Progenitor cell of endocrine pancreas (in vitro differentiated cells): ENCODE data around the gene PALLD. TPM values are rescaled to one million over a fixed set of nuclear protein-coding genes. Genes with fewer than 3 reads are reported as not detected.

Source experiments
- DNase-seq: peaks from one replicate; pipeline ENCODE4 v3.0.0; 2021; ENCODE audit warnings: low spot score; ENCODE audit not compliant: unreplicated experiment
- H3K27ac Mint-ChIP-seq: 2 replicates; pipeline ENCODE4 v1.8.0; 2021; ENCODE audit warnings: mild to moderate bottlenecking, moderate library complexity, mixed read lengths
- H3K27me3 Mint-ChIP-seq: 2 replicates; pipeline ENCODE4 v1.8.0; 2021; ENCODE audit warnings: mixed read lengths
- H3K36me3 Mint-ChIP-seq: 2 replicates; pipeline ENCODE4 v1.8.0; 2022; ENCODE audit warnings: mixed read lengths; ENCODE audit not compliant: insufficient read depth
- H3K4me1 Mint-ChIP-seq: 2 replicates; pipeline ENCODE4 v1.8.0; 2021; ENCODE audit warnings: low read depth, mixed read lengths
- H3K4me3 Mint-ChIP-seq: 2 replicates; pipeline ENCODE4 v1.8.0; 2021; ENCODE audit warnings: low read depth, mild to moderate bottlenecking, moderate library complexity, mixed read lengths
- H3K9me3 Mint-ChIP-seq: 2 replicates; pipeline ENCODE4 v1.8.0; 2021; ENCODE audit warnings: low read depth, mixed read lengths
- CTCF ChIP-seq: fragments of 200-600 bp; sonication (generic); IDR thresholded peaks from one replicate; pipeline ENCODE4 v1.5.0; 2021; ENCODE audit warnings: antibody characterized with exemption, mild to moderate bottlenecking; ENCODE audit not compliant: unreplicated experiment
- total RNA-seq: library from RNA; stranded (reverse); gene quantifications from 2 replicates; pipeline ENCODE4 v1.2.1, GENCODE V29; 2021

Gene PALLD
- total RNA-seq, 1 donor from 2014 or later = 43.2 TPM

- no peaks in the 10 kb centered on the region for H3K9me3 Mint-ChIP-seq
- H3K36me3 Mint-ChIP-seq = no peaks in the 10 kb centered on the region
- no peak for DNase-seq
- no peak overlapping the region for H3K27ac Mint-ChIP-seq
- no peak overlapping the region for H3K4me3 Mint-ChIP-seq
- no peak for TF ChIP-seq CTCF
- peaks cover 43% of the 10 kb centered on the region for H3K4me1 Mint-ChIP-seq
- no peaks in the 10 kb centered on the region for H3K27me3 Mint-ChIP-seq
These were observed 67.2 kb downstream of the PALLD start for GRCh38 chr4:168564023-168564422.

- Mint-ChIP-seq H3K9me3 (no peaks in the 10 kb centered on the region), H3K27me3 (no peaks in the 10 kb centered on the region), H3K36me3 (no peaks in the 10 kb centered on the region), H3K4me3 (no peak overlapping the region), H3K27ac (peak overlapping the region; percentile 40), H3K4me1 (peaks cover 44% of the 10 kb centered on the region)
- no peak for TF ChIP-seq CTCF
- no peak for DNase-seq
These were observed 68.3 kb downstream of the PALLD start for GRCh38 chr4:168565130-168565529.

GRCh38 chr4:168566726-168567125 is 69.9 kb downstream of the PALLD start:
- no peak for DNase-seq
- Mint-ChIP-seq H3K27ac (no peak overlapping the region), H3K4me1 (peaks cover 48% of the 10 kb centered on the region), H3K9me3 (no peaks in the 10 kb centered on the region), H3K27me3 (no peaks in the 10 kb centered on the region), H3K36me3 (no peaks in the 10 kb centered on the region), H3K4me3 (no peak overlapping the region)
- TF ChIP-seq CTCF = no peak

- no peak for DNase-seq
- no peak for TF ChIP-seq CTCF
- no peaks in the 10 kb centered on the region for H3K9me3 Mint-ChIP-seq
These were observed 72.4 kb downstream of the PALLD start for GRCh38 chr4:168569066-168569930.

GRCh38 chr4:168569931-168570276 is 73.1 kb downstream of the PALLD start:
- Mint-ChIP-seq H3K36me3 (peaks cover 3% of the 10 kb centered on the region), H3K4me3 (peak overlapping the region; percentile 69), H3K27ac (peak overlapping the region; percentile 81), H3K27me3 (no peaks in the 10 kb centered on the region), H3K4me1 (peaks cover 39% of the 10 kb centered on the region), H3K9me3 (no peaks in the 10 kb centered on the region)
- no peak for DNase-seq
- no peak for TF ChIP-seq CTCF

More at GRCh38 chr4:168569066-168569930, 72.4 kb downstream of the PALLD start:
- Mint-ChIP-seq H3K27ac (peak overlapping the region; percentile 81), H3K36me3 (peaks cover 3% of the 10 kb centered on the region), H3K4me3 (peak overlapping the region; percentile 69), H3K27me3 (no peaks in the 10 kb centered on the region), H3K4me1 (peaks cover 39% of the 10 kb centered on the region)
